GM18499 (cell line): ENCODE measurements around the gene TMEM9B.
"Not testable (repeated sequence)": the region's sequence is repeated elsewhere in the genome, so short reads cannot be mapped to it uniquely, and the experiment has no call there.

Experiments used
- ATAC-seq: cut with Tn5 transposase; IDR thresholded peaks from one replicate; pipeline ENCODE4 v1.9.1; 2021; ENCODE audit warnings: moderate number of reproducible peaks; ENCODE audit not compliant: insufficient read depth, unreplicated experiment

The TMEM9B gene

GRCh38 chr11:8979365-8979764, 15.1 kb upstream of the TMEM9B start:
- not testable (repeated sequence) for ATAC-seq

DNA sequence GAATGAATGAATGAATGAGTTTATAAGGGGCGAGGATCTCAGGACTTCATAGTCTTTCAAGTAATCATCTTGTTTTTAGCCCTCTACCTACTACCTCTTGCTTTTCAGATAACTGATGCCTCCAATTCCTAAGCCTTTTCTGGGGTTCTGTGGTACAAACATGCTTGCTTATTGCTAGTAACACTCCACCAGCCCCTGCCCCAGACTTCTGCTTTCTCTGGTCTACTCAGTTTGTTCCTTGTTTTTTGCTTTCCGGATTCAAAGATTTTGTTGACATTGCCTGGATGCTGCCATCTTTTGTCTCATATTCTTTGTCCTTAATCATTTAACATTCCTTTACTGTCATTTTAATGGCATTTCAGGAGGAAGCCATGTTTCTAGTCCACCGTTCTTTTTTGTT, 8.9 kb upstream of the TMEM9B start:
- ATAC-seq: no peak

- ATAC-seq: no peak
Observed at GRCh38 chr11:8971924-8972316, 7.7 kb upstream of the TMEM9B start.

DNA sequence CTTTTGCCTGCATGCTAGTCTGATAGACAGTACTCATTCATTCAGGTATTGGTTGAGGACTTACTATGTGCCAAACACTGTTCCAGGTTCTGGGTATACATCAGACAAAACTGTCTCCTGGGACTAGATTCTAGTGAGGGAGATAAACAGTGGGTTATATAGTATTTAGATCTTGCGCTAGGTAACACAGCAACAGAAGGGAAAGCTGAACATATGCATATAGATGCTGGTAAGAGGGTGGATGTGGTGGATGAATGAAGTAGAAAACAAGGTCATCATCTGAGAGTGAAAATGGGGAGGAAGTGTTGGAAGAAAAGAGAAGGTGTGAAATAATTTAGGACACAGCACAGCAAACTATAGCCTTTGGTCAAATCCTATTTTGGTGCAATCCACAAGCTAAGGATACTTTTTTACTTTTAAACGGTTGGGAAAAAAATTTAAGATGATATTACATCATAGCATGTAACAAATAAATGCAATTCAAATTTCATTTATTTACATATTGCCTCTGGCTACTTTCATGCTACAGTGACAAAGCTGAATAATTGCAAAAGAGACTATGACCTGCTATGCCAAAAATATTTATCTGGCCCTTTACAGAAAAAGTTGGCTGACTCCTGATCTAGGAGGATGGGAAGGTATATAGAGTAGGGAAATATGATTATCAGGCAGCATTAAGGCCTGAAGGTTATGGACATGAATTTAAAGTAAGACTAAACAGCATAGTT, 7.1 kb upstream of the TMEM9B start:
- ATAC-seq: no peak

- no peak for ATAC-seq
Observed at GRCh38 chr11:8967184-8967583, 2.9 kb upstream of the TMEM9B start.

GRCh38 chr11:8963569-8964323, 496 bp downstream of the TMEM9B start:
- peak; percentile 34 for ATAC-seq

DNA sequence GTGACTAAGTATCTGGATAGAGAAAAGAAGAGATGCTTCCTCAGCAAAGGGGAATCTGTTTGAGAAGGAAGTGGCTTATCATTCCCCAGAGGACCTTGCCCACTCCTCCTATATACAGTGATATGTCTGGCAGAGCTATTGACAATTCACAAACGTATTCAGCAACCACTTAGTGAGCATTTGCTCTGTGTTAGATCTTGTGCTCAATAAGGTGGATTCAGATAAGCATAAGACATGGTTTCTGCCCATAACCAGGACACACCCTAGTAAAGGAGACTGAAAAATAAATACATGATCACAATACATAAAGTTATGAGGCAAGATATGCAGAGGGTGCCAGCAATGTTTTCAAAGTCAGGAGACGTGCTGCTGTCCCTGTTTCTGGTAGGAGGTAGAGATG, 1.4 kb downstream of the TMEM9B start:
- no peak for ATAC-seq

- no peak for ATAC-seq
Observed at GRCh38 chr11:8961401-8961800, 2.8 kb downstream of the TMEM9B start.

GRCh38 chr11:8959546-8960166, 4.6 kb downstream of the TMEM9B start:
- peak; percentile 40 for ATAC-seq

- ATAC-seq: no peak
Observed at GRCh38 chr11:8956860-8957259, 7.4 kb downstream of the TMEM9B start.

DNA sequence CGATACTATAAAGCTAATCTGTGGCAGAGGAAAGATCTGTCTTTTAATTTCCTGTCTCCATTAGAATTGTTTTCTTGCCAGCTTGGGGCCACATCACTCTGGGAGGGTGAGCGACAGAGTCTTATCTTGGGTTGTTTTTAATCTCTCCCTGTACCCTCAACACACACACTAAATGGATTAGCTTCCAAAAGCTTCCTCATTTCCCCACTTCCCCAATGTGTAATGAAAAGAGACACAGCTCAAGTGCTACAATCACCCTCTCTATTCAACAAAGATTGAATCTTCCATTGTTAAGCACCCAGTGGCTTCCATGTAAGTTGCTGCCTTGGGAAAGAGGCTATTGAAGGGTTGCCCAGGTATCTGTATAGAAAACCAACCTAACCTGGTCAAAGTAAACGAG, 15.4 kb downstream of the TMEM9B start:
- no peak for ATAC-seq

- no peak for ATAC-seq
Observed at GRCh38 chr11:8947230-8947943, 16.9 kb downstream of the TMEM9B start.

DNA sequence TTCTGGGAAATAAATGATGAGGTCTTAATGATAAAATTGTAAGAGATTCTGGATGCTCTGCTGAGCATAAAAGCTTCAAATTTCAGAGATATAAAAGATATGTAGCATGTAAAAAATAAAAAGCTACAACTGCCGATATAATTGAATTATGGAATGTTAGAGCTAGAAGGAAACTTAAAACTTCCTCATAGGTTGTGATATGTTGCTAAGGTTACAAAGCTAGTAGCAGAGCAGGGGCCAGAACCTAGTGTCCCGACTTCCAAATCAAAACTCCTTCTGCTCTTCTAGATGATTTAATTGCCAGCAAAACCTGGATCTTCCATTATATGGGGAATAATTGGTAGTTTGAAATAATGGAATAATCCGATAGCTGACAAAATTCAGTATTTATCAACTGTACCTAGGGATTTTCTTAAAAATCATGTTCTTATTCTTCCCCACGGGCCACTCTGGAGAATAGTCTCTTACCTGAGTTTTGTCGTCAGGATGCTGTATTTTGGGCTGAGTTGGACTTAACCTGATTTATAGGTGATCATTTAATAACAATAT, 21.6 kb downstream of the TMEM9B start, which contains the start of gene ASCL3:
Gene ASCL3 (minus strand): TSS at position 499 of the 549 bp plus-strand sequence. CDS start 4,855 bp downstream, outside the sequence.
- no peak for ATAC-seq

GRCh38 chr11:8941341-8942103, 22.7 kb downstream of the TMEM9B start:
- no peak for ATAC-seq

DNA sequence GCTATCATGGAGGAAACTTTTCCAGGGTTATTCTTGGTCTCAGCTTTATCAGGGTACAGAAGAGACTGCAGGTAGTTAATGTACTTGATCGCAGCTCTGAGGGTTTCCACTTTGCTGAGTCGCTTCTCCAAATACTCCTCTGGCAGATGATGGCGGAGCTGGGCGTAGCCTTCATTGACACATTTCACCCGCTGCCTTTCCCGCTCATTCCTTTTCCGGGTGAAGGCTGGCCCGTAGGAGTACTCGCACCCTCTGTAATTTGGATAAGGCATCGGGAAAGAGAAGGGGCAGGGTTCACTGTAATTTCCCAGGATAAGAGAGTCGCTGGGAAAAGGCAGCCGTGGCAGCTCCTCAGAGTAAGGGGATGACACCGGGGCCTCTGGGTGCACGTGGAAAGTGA, 26.6 kb downstream of the TMEM9B start:
- ATAC-seq: no peak

DNA sequence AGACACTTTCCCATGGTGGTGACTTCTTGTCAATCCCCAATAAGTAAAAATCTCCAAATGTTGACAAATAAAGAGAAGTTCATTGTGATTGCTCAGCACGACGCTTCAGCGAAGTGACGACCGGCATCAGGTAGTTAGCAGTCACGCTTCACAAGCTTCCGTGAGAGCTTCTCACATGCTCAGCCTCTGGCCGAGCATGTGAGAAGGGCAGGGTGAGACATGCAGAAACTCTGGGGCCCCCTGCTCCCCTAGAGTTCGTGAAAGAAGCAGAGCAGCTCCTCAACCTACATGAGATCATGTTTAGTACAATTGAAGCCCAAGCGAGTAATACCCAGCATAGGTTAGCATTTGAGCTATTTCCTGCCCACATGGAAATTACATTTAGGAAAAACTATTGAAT, 27.1 kb downstream of the TMEM9B start:
- ATAC-seq: no peak

DNA sequence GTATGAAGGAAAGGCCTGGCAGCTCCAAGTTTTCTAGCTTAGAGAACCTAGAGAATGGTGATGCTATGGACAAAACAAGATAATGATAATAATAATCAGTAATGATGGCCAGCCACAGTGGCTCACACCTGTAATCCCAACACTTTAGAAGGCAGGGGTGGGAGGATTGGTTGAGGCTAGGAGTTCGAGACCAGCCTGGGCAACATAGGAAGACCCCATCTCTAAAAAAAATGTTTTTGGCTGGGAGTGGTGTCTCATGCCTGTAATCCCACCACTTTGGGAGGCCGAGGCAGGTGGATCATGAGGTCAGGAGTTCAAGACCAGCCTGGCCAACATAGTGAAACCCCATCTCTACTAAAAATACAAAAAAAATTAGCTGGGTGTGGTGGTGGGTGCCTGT, 28.5 kb downstream of the TMEM9B start:
- not testable (repeated sequence) for ATAC-seq

DNA sequence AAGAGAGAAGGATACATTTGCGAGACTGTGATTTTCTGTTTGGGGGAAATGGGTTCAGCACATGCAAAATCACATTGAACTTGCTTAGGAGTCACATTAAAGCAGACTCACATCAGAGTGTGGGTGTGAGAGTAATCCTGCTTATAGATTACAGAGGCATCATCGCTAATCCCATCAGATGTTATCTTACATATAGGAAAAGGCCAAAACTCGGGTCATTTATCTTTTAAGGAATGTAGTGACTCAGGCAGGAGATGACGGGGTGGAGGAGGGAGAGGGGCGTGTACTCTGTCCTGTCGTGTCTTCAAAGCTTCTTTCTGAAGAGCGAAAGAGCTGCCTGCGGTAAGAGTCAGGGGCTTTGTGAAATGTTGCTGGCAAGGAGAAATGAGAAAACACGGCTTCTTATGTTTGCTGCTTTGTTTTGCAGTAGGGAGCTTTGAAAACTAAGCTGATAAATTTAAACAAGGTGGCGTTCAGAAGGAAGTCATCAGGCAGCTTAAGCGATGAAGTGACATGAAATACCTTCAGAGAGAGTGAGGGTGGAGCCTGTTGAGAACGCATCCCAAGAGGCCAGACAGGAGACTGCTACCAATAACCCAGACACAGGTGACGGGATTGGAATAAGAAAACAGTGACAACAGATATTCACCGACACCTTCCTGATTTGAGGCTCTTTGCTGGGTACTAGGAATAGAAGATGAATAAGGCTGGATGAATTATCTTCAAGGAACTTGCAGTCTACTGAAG, 29.3 kb downstream of the TMEM9B start:
- no peak for ATAC-seq

DNA sequence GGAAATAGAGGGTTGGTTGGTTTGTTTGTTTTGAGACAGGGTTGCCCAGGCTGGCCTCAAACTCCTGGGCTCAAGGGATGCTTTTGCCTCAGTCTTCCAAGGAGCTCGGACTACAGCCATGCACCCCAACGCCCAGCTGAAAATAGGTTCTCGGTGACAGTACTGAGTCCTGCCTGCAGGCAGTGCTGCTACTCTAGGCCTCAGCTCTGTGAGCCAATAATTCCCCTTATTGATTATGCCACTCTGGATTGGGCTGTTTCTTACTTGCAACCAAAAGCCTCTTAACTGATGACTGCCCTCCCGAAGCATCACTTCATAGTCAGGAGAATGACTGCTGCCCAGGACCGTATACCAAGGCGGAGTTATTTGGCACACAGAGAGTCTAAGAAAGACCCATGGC, 30.3 kb downstream of the TMEM9B start:
- no peak for ATAC-seq
